Testis (tissue), 3 donors: ENCODE measurements around the gene ATP5MG. TPM values are rescaled to one million over a fixed set of nuclear protein-coding genes. Genes with fewer than 3 reads are reported as not detected.

Source experiments
- DNase-seq: peaks from one replicate; pipeline ENCODE4 v3.0.0-alpha.2; 2019
- H3K27ac ChIP-seq, 2 donors: fragments of 200-600 bp; sonication (generic); one replicate each; pipeline ENCODE4 v1.5.1; 2019
- H3K27me3 ChIP-seq: fragments of 200-600 bp; sonication (generic); one replicate; pipeline ENCODE4 v1.5.1; 2019
- H3K36me3 ChIP-seq: fragments of 200-600 bp; sonication (generic); one replicate; pipeline ENCODE4 v1.5.1; 2017; ENCODE audit warnings: low read depth; ENCODE audit errors: missing control alignments
- H3K4me1 ChIP-seq: fragments of 200-600 bp; sonication (generic); one replicate; pipeline ENCODE4 v1.5.1; 2019
- H3K4me3 ChIP-seq, 2 donors: fragments of 200-600 bp; sonication (generic); one replicate each; pipeline ENCODE4 v1.5.1; 2017 to 2019
- H3K9me3 ChIP-seq: fragments of 200-600 bp; sonication (generic); one replicate; pipeline ENCODE4 v1.5.1; 2017
- POLR2A ChIP-seq: fragments of 450-650 bp; IDR thresholded peaks from one replicate; pipeline ENCODE4 v1.6.1; 2017; ENCODE audit warnings: antibody characterized with exemption, mild to moderate bottlenecking, moderate library complexity
- WGBS, 2 donors: methylation state at CpG; one replicate each; pipeline ENCODE4 v1.1.5; 2018; 5-methylcytosine and 5-hydroxymethylcytosine counted together
- intact Hi-C: fragments of 100-400 bp; cut with DNase I; formaldehyde crosslinking; loops from one replicate; pipeline ENCODE4 v1.15.1; 2023; ENCODE audit warnings: low total_unique reads
- polyA plus RNA-seq: library from polyadenylated mRNA; stranded (reverse); fragments of 350-450 nt; fragmentation: Illumina TruSeq; extraction: RNeasy Lipid Tissue Mini Kit (QIAGEN cat#74804); gene quantifications from one replicate; pipeline ENCODE4 v1.2.3, GENCODE V29; 2014; ENCODE audit warnings: low read depth, low replicate concordance; ENCODE audit not compliant: insufficient read depth
- total RNA-seq, 2 donors: library from RNA; depleted of rRNA; stranded (reverse); fragments of >200 nt; gene quantifications; one replicate each; pipeline ENCODE4 v1.2.3, GENCODE V29; 2016
- TF ChIP-seq, protein P1 (sequence below), 3 experiments: fragments of 450-650 bp in 2 of 3; fragments of 200-600 bp in 1 of 3; sonication (generic) in 1 of 3; IDR thresholded peaks; one replicate each; pipeline ENCODE4 v1.5.1; 2016 to 2019; ENCODE audit warnings: antibody characterized with exemption in 3 of 3, mild to moderate bottlenecking in 2 of 3, moderate library complexity in 1 of 3

Gene ATP5MG
- total and polyA plus RNA-seq, 3 donors from 2014 or later: 35.9 to 193 (median 40.0) TPM

DNA sequence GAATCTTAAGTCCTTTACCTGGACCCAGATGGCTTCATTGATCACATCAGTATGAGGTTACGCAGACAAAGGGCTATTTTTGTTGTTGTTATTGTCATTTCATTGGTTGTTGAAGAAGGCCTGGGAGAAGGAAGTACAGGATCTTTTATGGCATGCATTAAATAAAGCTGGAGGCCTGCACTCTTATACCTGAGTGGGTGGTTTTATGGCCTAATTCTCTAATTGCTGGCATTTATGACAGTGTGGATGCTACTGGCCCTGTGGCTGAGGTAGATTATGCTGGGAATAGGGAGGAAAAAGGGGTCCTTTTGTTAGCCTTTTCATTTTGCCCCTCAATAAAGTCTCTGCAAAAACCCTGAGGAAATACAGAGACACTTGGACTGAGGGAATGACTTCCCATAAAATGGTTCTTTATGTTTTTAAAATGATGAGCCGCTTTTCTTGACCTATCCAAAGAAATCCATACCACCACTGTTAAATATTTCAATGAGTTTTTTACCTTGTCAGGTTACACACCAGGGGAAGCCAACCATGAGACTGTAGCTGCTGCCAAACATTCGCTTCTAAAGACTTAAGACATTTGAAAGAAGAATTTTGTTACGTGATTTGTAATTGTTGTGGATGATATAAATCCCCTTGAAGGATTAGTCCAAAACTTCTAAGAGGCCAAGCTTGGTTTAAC is 41.6 kb downstream of the ATP5MG start:
- Histone ChIP-seq H3K4me1 (peaks cover 35% of the 10 kb centered on the region), H3K36me3 (no peaks in the 10 kb centered on the region), H3K27ac (no peak overlapping the region), H3K9me3 (no peaks in the 10 kb centered on the region), H3K27me3 (no peaks in the 10 kb centered on the region), H3K4me3 (no peak overlapping the region)
- intact Hi-C loops: no loop called here
- 86 to 90% methylated on average over 4 of the region's 4 CpGs for whole genome bisulfite sequencing, 2 donors
- no peak for DNase-seq
- TF ChIP-seq, protein P1, sequence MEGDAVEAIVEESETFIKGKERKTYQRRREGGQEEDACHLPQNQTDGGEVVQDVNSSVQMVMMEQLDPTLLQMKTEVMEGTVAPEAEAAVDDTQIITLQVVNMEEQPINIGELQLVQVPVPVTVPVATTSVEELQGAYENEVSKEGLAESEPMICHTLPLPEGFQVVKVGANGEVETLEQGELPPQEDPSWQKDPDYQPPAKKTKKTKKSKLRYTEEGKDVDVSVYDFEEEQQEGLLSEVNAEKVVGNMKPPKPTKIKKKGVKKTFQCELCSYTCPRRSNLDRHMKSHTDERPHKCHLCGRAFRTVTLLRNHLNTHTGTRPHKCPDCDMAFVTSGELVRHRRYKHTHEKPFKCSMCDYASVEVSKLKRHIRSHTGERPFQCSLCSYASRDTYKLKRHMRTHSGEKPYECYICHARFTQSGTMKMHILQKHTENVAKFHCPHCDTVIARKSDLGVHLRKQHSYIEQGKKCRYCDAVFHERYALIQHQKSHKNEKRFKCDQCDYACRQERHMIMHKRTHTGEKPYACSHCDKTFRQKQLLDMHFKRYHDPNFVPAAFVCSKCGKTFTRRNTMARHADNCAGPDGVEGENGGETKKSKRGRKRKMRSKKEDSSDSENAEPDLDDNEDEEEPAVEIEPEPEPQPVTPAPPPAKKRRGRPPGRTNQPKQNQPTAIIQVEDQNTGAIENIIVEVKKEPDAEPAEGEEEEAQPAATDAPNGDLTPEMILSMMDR (IDR thresholded peaks at IDR 0.05): no peak
- no peak for TF ChIP-seq POLR2A

DNA sequence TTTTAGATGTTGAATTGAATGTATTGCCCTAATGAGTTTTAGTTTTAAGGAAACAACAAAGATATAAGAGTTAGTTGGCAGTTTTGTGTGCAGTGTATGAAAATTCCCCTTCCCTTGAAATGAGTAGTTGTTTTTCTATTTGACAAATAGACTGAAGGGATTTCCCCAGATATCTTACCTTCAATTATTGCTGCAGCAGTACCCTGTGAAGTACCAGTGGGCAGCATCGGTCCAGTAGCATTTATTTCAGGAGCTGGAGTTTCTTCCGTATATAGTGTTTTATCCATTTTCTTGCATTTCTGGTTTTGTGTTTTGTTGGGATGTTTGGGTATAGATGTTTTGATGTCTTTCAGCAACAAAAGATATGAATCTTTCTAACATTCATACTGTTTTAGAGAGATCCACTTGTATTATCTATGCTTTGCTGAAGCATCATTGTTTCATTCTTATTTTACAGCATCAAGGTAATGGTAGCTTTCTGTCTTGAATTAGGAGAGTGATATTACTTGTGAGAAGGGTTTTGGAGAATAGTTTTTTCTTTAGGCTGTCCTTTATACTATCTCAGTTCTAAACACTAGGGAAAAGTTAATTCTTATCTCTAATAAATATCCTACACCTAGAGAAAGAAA is 42.3 kb downstream of the ATP5MG start:
- no peaks in the 10 kb centered on the region for H3K9me3 ChIP-seq
- no peak for DNase-seq
- H3K27me3 ChIP-seq: no peaks in the 10 kb centered on the region
- no peak overlapping the region for H3K27ac ChIP-seq
- intact Hi-C loops: no loop called here
- no peak overlapping the region for H3K4me3 ChIP-seq
- no peaks in the 10 kb centered on the region for H3K36me3 ChIP-seq
- H3K4me1 ChIP-seq: peaks cover 38% of the 10 kb centered on the region
- WGBS, 2 donors: 81 to 89% methylated on average over 2 of the region's 2 CpGs
- no peak for TF ChIP-seq POLR2A
- TF ChIP-seq, protein P1 (IDR thresholded peaks at IDR 0.05): no peak

DNA sequence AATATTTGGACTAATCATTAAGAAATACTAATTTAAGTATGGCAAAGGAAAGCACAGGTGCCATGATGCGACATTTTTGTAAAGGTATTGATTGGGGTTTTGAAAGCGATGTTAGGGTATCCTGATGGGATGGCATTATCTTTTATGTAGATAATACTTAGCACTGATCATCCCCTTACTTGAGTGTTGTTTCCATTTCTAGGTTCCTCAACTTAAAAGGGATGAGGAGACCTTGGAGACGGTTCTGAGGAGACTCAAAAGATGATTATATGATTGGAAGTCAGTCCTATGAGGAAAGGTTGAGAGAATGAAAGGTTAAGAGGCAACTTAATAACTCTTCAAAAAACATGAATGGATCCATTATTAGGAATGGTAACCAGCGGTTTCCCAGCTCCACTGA is 46.0 kb downstream of the ATP5MG start:
- Histone ChIP-seq H3K9me3 (no peaks in the 10 kb centered on the region), H3K36me3 (no peaks in the 10 kb centered on the region), H3K4me1 (peaks cover 10% of the 10 kb centered on the region), H3K4me3 (no peak overlapping the region), H3K27me3 (no peaks in the 10 kb centered on the region), H3K27ac (no peak overlapping the region)
- no peak for DNase-seq
- 85 to 86% methylated on average over 4 of the region's 4 CpGs for WGBS, 2 donors
- intact Hi-C loops: no loop called here
- TF ChIP-seq, protein P1 (IDR thresholded peaks at IDR 0.05): no peak
- no peak for TF ChIP-seq POLR2A

DNA sequence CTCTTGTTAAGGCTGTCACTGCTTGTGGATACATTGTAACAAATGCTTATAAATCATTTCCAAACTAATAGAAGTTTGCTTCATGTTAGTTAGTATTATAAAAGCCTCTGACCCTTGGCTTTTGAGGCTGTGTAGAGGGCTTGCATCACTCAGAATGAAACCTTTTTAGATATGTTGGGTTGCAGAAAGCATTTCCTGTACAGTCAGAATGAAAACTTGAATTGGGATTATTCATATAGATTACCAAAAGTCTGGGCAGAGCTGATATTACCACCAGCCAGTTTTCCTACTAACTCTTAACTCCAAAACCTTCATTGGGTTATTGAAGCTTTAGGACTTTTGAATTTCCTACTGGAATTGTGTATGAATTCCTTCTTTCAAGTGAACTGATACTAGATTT is 46.9 kb downstream of the ATP5MG start:
- H3K9me3 ChIP-seq: no peaks in the 10 kb centered on the region
- H3K27ac ChIP-seq: no peak overlapping the region
- no peaks in the 10 kb centered on the region for H3K27me3 ChIP-seq
- no peak for DNase-seq
- TF ChIP-seq, protein P1 (IDR thresholded peaks at IDR 0.05): no peak
- no peak for TF ChIP-seq POLR2A
- H3K36me3 ChIP-seq: no peaks in the 10 kb centered on the region
- peaks cover 5% of the 10 kb centered on the region for H3K4me1 ChIP-seq
- no peak overlapping the region for H3K4me3 ChIP-seq
- intact Hi-C loops: no loop called here
